Upper lobe of left lung (tissue), 4 donors: ENCODE measurements around the gene TIMP2.

ENCODE experiments used
- CTCF ChIP-seq, 6 experiments: fragments of 450-650 bp in 4 of 6; fragments of 200-600 bp in 2 of 6; sonication (generic) in 2 of 6; IDR thresholded peaks; one replicate each; pipeline ENCODE4 v1.5.1; 2016 to 2019; ENCODE audit warnings: antibody characterized with exemption in 6 of 6
- EP300 ChIP-seq, 4 donors: sonication (generic); formaldehyde crosslinking; IDR thresholded peaks; one replicate each; pipeline ENCODE4 v1.5.1; 2017; ENCODE audit warnings: antibody characterized with exemption in 4 of 4, control low read depth in 2 of 4
- POLR2A ChIP-seq, 4 donors: fragments of 450-650 bp; IDR thresholded peaks; one replicate each; pipeline ENCODE4 v1.5.1; 2016 to 2017; ENCODE audit warnings: antibody characterized with exemption in 4 of 4, mild to moderate bottlenecking in 2 of 4
- POLR2AphosphoS5 ChIP-seq, 2 donors: sonication (generic); formaldehyde crosslinking; IDR thresholded peaks; one replicate each; pipeline ENCODE4 v1.5.1; 2017; ENCODE audit warnings: antibody characterized with exemption in 2 of 2

GRCh38 chr17:78873519-78874340, 51.5 kb downstream of the TIMP2 start:
- TF ChIP-seq POLR2AphosphoS5 (IDR thresholded peaks at IDR 0.05) (no peak), EP300 (IDR thresholded peaks at IDR 0.05) (no peak), CTCF (IDR thresholded peaks at IDR 0.05) (no peak), POLR2A (IDR thresholded peaks at IDR 0.05) (no peak)
